ENCODE results near the gene LMF2.

DNA sequence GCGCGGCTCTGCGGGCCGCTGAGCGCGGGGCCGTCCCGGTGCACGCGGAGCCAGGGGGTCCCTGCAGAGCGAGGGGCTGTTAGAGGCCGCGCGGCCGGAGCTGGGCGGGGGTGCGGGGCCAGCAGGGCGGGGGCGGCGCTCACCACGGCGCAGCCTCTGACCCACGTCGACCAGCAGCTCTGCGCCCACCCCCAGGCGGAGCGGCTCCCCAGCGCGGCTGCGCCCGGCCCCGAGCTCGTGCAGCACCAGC is 18.3 kb upstream of the LMF2 start:
- TF ChIP-seq EZH2phosphoT487 (IDR thresholded peaks at IDR 0.05; ENCODE audit: borderline replicate concordance) (no peak), RAD21 (IDR thresholded peaks at IDR 0.05; ENCODE audit: low read depth) (no peak)
